AG10803 (cell line): Measurements from ENCODE around the gene SORBS2.

ENCODE experiments used
- DNase-seq: peaks from one replicate; pipeline ENCODE4 v3.0.0; 2010; ENCODE audit warnings: low read depth
- H3K4me3 ChIP-seq: 2 replicates; pipeline ENCODE4 v1.5.1; 2011; ENCODE audit warnings: mild to moderate bottlenecking, low read length, control low read depth
- TF ChIP-seq, protein P1 (sequence below): conservative IDR thresholded peaks from 2 replicates; pipeline ENCODE4 v1.5.1; 2011; ENCODE audit warnings: mild to moderate bottlenecking, low read length, control low read depth, inconsistent platforms

The SORBS2 gene

DNA sequence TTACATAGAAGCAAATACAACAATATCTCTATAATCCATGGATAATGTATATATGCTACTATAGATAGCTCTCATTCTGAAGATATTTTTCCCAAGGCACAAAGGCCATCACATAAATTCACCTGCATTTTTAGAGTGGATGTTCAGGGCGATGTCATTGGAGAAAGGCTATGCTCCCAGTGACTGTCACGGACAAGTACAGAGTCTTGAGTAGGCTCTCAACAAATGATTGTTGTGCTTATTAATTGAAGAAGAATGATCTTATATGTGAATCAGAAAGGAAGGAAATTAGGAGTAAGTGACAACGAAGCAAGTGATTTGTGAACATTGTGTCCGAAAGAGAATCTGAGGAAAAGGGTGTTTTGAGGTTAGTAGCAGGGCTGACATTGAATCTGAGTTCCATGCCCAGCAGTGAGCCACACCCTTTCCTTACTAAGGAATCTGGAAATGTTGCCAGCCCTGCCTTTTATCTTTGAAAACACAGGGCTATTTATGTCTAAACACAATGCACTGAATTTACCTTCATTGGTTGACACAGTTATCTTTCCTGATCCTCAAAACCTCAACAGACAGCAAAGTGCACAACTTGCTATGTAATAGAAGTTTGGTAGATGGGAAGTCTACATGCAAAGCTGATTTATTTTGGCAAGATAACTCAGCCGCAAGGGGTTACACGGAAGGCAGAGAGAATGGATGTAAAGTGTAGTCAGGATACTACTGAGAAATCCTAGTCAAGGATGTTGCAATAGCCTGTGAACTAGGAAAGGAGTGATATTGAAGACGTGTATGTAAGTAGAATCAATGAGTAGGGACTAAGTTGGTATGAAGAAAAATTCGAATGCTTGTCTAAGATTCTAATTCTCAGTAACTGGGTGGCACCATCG is 50.4 kb downstream of the SORBS2 start:
- TF ChIP-seq, protein P1, sequence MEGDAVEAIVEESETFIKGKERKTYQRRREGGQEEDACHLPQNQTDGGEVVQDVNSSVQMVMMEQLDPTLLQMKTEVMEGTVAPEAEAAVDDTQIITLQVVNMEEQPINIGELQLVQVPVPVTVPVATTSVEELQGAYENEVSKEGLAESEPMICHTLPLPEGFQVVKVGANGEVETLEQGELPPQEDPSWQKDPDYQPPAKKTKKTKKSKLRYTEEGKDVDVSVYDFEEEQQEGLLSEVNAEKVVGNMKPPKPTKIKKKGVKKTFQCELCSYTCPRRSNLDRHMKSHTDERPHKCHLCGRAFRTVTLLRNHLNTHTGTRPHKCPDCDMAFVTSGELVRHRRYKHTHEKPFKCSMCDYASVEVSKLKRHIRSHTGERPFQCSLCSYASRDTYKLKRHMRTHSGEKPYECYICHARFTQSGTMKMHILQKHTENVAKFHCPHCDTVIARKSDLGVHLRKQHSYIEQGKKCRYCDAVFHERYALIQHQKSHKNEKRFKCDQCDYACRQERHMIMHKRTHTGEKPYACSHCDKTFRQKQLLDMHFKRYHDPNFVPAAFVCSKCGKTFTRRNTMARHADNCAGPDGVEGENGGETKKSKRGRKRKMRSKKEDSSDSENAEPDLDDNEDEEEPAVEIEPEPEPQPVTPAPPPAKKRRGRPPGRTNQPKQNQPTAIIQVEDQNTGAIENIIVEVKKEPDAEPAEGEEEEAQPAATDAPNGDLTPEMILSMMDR, result no peak
- no peak overlapping the region for H3K4me3 ChIP-seq
- DNase-seq, result no peak

DNA sequence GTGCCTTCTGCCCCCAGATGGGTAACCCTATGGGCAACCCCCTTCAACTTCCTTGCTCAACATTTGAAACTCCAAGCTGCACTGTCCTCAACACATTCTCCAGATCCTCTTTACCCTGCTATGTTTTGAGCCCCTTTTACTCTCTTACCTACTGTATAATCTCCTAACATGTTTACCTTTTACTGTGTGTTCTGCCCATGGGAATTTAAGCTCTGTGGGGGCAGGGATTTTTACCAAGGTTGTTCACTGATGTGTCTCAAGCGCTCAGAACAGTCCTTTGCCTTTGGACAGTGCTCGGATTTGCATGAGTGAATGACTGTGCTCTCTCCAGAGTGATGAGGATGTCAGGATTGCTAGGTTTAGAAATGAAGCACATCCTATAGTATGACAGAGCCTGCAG is 53.2 kb downstream of the SORBS2 start:
- DNase-seq, result no peak
- H3K4me3 ChIP-seq, result no peak overlapping the region
- TF ChIP-seq, protein P1, result no peak

DNA sequence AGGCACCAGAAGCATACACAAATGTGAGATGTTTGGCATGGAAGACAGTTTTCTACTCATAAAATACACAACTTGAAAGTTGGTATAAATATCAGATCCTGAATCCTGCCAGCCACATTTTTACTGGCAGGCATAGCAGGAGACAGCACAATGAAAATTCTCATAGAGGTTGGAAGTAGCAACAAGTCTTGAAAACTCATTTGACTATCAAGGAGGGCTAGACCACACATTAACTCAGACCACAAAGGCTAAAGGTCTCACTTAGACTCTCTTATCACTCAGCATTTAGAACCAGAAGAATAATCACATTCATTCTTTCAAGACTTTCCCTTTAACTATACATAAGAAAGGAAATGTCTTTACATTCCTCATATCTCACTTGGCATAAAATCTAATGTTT is 56.5 kb downstream of the SORBS2 start:
- no peak for DNase-seq
- TF ChIP-seq, protein P1, result no peak
- no peak overlapping the region for H3K4me3 ChIP-seq

DNA sequence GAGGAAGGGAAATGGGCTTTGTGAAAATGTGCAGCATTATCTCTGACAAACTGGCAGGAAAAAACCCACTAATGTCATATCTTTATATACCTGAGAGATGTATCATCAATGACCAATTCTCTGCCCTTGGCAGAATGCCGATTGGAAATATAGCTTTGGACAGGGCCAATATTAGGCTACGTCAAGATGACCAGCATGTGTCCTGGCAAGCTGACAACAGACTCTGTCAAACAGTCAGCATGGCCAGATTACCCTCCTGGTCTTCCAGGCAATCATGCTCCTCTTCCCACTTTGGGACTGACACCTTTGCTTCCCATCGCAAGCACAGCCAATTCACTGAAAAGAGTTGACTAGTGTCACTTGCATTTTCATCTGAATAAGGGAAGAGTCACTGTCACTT is 57.0 kb downstream of the SORBS2 start:
- no peak for DNase-seq
- TF ChIP-seq, protein P1, result no peak
- H3K4me3 ChIP-seq, result no peak overlapping the region

DNA sequence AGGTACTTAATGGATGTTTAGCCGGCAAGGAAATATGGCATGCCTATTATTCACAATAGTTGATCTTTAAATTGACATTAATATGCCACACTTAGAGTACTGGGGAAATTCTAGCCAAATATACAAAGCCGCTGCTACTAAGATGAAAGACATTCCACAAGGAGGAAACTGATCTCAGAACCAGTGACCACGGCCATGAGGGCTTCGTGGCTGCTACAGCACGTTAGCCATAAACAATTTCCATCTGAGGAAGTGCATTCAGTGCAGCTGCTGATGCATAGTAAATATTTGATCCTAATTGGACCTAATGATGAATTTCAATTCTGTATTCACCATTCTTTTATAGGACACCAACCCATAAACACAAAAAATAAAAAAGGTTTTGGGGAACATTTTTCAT is 59.1 kb downstream of the SORBS2 start:
- no peak for DNase-seq
- TF ChIP-seq, protein P1, result no peak
- H3K4me3 ChIP-seq, result no peak overlapping the region

DNA sequence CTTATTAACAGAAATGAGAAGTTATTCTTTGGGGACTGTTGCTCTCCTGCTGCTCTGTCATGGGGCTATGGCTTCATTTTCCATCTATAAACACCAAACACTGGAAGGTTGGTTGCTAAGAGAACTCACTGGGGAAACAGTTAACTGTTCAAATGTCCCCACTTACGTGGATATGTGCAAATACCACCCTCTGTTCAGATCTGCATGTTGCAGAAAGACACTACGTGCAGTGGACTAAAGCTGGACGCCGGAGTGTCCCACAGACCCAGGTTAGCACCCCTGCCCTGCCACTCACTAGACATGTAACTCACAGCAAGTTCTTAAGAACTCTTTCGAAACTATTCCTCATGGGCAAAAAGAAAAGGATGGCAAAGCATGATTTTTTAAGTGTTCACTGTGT is 62.1 kb downstream of the SORBS2 start:
- H3K4me3 ChIP-seq, result no peak overlapping the region
- no peak for DNase-seq
- TF ChIP-seq, protein P1, result no peak

DNA sequence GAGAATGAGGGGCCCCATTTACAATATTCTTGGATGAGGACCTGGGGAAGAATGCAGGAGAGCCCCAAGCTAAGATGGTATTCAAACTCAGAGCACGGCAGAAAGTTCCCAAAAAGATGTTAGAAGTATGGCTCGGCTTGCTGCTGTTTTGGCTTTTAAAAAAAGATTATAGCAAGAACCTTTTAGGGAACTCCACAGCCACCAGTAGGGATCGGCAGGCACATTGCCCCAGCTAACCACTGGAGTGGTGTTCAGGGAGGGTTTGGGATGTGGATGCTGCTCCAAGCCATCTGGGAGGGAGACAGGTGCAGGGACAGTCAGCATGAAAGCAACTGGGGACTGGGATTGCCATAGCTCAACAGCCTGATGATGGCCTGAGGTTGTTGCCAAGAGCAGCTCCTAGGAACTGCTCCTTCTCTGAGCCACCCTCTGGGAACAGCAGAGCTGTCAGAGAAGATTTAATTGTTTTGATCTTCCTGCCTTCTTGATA is 63.0 kb downstream of the SORBS2 start:
- DNase-seq, result no peak
- no peak overlapping the region for H3K4me3 ChIP-seq
- TF ChIP-seq, protein P1, result no peak
